ENCODE results near the gene PEX13.
"Not testable (repeated sequence)": the region's sequence is repeated elsewhere in the genome, so short reads cannot be mapped to it uniquely, and the experiment has no call there.

PEX13 gene, protein sequence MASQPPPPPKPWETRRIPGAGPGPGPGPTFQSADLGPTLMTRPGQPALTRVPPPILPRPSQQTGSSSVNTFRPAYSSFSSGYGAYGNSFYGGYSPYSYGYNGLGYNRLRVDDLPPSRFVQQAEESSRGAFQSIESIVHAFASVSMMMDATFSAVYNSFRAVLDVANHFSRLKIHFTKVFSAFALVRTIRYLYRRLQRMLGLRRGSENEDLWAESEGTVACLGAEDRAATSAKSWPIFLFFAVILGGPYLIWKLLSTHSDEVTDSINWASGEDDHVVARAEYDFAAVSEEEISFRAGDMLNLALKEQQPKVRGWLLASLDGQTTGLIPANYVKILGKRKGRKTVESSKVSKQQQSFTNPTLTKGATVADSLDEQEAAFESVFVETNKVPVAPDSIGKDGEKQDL

DNA sequence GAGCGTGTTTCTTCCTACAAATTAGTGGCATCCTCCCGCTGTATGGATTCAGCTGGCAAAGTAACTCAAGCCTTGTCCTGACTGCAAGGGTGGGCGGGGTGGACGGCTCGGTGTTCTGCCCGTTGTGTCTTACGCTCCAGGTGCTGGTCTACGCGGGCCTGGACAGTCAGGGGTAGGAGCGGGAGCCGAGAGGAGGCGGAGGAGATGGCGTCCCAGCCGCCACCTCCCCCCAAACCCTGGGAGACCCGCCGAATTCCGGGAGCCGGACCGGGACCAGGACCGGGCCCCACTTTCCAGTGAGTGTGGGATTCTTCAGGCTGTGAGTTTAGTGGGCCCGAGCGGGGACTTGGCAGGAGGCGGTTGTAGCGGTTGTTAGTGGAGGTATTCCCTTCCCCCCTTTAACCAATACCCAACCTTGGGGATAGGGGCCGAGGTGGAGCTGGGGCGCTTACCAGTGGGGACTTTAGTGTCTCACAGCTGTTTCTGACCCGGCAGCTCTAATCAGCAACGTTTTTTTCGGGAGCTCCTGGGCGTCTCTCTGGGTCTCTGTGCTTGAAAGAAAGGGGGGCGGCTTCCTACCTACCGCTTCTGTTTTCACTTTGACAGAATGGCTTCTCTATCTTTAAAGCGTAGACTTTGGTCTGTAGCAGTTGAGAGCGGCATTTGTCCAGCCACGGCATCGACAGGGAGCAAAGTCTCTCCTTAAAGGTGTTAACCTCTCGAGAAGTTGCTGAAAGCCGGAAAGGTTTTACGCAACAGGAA lies at the start of gene PEX13, which contains the start of gene PUS10:
Gene PEX13, plus strand, starts transcription at position 165 of the 762 bp plus-strand sequence. Its CDS starts 40 bp downstream, at position 205.
Gene PUS10, minus strand, starts transcription at position 700 of the 762 bp plus-strand sequence. CDS start 6,365 bp downstream, outside the sequence.
- DNase-seq (ENCODE audit: low spot score): peak; percentile 57

DNA sequence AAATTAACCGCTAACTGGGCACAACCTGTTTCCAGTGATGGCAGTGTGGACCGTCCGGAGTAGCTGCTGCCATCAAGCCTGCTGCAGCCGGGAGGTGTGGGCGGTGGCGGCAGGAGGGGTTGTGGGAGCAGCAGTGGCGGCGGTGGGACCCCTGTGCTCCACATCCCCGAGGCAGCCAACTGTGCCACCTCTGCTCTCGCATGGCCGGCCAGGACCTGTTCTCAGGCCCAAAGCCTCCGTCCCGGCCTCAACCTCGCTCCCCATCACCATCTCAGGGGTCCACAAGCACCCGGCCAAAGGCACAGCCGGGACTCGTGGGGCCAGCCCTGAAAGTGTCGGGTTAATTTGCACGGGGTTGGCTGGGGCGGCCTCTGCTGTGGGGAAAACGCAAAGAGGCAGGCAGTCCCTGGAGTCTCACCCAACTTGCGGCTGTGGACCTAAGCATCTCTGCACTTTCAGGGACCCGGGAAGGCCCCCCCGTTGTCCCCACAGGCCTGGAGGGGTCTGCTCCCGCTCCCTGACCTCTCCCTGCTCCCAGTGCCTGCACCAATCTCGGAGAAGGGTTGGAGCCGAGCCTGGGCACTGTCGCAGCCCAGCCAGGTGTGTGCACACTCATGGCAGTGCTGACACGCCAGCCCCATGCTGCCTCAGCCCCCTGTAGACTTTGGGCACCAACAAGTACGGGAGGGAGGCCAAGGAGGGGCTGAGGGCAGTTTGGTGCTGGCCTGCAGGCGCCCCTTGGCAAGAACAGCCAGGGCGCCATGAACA lies 44.4 kb upstream of the PEX13 start:
- DNase-seq (ENCODE audit: low spot score): no peak

DNA sequence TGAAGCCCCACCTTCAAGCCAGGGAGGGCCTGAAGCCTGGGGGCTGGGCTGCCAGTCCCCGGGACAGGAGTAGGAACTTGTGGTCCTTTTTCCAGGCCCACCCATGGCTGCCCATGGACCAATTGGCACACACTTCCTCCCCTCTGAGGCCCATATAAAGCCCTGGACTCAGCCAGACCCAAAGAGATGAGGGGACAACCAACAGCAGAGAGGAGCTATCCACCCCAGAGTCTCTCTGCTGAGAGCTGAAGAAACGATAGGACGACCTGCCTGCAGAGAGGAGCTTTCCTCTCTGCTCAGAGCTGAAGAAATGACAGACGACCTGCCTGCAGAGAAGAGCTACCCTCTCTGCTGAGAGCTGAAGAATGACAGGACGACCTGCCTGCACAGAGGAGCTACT lies 43.8 kb upstream of the PEX13 start:
- DNase-seq (ENCODE audit: low spot score): no peak

DNA sequence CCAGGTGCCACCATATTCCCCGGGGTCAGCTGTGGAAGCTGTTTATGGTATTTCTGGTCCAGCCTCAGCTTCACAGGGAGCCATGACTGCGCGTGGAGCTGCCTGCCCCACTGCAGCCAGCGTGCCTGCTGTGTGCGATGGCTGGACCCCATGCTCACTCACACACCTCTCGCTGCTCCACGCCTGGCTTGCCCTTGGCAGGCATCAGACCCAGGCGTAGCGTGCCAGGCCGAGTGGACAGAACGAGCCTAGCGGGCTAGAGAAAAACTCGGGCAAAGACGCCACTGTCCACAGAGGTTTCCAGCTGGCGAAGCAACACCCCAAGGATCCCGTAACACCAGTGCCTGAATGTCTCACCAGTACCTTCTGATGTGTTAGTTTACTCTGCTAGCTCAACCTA lies 42.9 kb upstream of the PEX13 start:
- no peak for DNase-seq (ENCODE audit: low spot score)

DNA sequence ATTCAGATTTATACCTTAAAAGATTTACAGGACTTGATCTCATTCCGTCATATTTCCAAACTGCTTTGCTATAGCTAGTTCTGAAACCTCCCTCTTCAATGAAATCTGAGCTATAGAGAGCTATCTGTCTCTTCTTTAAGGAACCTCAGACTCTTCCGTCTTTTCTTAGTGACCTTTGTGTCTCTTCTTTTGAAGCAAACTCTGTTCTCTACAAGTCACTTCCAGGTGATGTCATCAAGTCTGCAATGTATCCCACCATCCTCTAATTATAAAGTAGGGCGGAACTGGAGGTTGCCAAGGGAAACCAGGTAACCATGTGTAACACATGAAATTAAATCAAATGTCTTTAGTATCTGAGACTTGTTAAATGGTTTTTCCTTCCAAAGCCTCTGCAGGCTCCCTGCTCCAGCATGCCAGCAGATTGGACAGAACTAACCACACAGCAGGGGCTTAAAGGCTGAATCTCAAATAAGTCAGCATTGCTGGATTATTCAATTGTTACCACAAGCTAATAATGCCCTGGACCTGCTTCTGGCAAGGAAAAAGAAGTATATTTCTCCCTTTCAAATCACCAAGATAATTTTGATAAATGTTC lies 41.2 kb upstream of the PEX13 start:
- no peak for DNase-seq (ENCODE audit: low spot score)

DNA sequence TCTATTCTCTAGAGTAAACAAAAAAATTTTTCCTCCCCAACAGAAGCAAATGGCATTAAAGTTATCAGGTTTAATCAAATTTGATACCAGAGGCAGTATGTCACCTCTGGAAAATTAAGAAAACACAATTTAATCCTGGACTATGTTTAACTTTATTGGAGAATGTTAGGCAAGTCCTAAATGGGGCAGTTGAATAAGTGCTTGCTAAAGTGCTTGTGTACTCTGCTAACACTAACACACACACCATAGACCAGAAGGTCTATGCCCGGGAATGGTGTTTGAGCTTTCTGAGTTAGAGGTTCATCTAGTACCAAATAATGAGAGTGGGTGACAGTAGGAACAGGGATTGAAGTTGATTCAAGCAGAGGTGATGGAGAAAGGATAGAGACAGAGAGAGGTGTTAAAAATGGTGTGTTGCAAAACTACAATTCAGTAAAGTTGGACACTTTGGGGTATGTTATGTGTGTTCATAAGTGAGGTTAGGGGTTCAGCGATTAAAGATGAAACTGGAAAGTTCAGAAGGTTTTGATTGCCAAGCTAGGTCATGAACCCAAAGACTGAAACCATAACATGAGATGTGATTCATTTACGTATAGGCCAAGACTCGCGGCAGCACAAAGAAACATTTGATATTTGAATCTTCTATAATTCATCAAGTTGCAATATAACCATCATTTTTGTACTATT lies 40.5 kb upstream of the PEX13 start:
- DNase-seq (ENCODE audit: low spot score): no peak

DNA sequence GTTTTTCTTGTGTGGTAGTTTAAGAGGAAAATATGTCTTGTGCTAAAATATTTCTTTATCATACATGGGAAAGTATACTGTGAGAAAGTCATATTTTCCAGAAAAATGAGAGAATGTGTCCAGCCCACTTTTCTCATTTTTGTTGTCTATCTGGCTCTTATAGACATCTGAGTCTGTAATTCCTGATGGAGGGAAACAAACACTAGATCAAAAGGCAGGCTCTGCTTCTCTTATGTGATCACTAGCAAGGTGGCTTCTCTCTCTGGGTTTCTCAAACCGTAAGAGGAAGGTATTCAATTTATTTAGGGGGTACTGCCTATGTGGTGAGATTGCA lies 40.0 kb upstream of the PEX13 start:
- DNase-seq (ENCODE audit: low spot score): no peak

DNA sequence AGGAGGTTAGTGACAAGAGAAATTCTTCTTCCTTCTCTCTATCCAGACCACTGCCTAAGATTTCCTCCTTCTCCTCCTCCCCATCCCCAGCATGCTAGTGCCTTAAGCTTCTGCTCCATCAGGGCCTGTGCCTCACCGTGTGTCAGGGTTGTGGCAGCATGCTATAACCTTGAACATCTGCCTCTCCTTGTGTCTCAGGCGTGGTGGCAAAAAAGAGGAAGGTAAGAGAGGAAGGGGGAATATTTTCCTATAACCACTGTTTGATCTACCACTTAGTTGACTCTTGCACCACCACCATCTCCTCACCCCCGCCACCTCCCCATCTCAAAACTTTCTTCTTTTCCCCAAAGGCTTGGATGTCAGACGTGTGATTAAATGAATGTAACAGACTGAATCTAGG lies 38.3 kb upstream of the PEX13 start:
- no peak for DNase-seq (ENCODE audit: low spot score)

DNA sequence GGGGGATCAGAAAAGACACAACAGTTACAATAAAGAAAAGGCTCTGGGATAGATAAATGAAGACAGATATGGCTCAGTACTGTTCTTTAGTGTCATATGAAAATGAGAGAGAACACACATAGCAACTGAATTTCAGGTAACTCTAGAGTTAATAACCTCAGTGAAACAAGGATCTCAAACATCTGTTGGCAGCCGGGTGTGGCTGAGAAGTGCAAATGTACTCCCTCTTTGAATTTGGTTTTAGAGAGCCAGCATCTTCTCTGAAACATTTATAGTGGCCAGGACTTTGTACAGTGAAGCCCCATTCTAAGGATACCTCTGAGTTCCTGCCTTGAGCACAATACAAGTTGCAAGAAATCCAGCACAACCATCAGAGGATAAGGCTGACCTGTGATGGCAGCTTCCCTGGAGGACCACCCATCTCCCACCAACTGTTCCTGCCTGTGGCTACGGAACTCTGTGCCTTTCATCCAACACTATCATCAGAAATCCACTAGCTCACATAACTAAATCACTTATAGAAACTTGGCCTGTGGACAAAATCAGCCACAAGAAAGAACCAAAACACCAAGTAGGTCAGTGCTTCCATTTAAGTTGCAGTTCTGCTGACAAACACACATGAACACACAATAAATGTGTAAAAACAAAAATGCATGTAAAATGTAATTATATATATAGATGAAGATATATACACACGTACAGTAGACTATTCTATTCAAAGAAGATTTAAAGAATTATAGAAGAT lies 37.3 kb upstream of the PEX13 start:
- DNase-seq (ENCODE audit: low spot score): no peak

DNA sequence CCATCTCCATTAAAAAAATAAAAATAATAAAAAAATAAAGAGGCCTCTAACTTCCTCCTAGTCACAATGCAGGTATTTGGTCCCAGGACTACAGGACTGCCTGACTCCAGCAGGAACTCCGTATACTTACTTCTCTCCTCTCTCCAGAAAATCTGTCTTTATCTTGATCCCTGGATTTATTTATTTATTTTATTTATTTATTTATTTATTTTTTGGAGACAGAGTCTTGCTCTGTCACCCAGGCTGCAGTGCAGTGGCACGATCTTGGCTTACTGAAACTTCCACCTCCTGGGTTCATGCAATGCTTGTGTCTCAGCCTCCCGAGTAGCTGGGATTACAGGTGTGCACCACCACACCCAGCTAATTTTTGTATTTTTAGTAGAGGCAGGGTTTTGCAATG lies 35.5 kb upstream of the PEX13 start:
- DNase-seq (ENCODE audit: low spot score): not testable (repeated sequence)

DNA sequence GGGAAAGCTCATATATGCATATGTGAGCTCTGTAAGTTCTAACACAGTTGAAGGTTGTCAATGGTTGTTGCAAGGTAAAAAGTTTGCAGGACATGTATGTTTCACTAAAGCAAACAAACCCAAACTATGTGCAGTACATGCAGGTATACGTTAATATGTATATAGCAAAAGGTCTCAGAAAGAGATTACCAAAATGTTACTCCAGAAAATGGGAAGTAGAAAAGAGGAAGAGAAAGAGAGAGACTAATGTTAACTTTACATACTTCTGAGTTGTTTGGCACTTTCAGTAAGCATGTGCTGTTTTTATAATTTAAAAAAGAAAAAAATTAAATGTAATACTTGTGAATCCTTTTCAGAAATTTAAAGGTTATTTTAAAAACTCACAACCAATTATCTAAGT lies 32.8 kb upstream of the PEX13 start:
- DNase-seq (ENCODE audit: low spot score): no peak

DNA sequence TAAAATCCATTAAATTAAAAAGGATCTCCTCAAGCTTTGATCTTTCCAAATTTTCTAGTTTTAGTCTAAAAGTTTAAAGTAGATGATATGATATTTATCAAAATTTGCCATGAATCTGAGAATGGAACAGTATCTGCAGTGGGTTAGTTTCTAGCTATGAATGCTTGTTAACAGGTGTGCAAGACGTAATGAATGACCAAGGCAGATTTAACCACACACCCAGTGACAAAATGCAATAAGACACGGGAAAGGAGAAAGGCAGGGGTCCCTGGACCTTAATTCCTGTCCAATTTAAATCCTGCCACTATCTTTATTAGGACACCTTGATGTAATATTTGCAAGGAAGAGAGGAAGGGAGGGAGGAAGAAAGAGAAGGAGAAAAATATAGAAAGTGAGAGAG lies 30.5 kb upstream of the PEX13 start:
- DNase-seq (ENCODE audit: low spot score): no peak

DNA sequence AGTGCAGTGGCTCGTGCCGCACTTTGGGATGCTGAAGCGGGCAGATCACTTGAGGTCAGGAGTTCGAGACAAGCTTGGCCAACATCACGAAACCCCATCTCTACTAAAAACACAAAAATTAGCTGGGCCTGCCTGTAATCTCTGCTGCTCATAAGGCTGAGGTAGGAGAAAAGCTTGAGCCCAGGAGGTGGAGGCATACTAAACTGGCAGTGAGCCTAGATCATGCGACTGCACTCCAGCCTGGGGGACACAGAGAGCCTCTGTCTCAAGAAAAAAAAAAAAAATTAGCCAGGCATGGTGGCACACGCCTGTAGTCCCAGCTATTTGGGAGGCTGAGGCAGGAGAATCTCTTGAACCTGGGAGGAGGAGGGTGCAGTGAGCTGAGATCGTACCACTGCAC lies 29.9 kb upstream of the PEX13 start:
- DNase-seq (ENCODE audit: low spot score): not testable (repeated sequence)

DNA sequence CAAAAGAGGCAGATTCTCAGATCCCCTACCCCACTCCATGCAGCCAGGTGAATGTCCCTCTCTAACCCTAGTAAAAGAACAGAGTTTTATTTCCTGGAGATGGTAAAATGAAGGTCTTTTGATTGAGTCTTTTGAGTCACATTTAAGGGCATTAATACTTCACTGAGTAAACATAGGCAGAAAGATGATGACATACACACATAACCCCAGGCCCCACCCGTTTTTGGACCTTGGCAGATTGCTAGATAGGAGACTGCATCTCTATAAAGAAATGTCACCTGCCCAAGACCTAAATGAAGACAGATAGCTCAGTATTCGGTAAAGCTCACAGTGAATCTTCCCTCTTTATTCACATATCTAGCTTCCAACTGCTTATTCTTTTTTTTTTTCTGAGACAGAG lies 28.3 kb upstream of the PEX13 start:
- no peak for DNase-seq (ENCODE audit: low spot score)

DNA sequence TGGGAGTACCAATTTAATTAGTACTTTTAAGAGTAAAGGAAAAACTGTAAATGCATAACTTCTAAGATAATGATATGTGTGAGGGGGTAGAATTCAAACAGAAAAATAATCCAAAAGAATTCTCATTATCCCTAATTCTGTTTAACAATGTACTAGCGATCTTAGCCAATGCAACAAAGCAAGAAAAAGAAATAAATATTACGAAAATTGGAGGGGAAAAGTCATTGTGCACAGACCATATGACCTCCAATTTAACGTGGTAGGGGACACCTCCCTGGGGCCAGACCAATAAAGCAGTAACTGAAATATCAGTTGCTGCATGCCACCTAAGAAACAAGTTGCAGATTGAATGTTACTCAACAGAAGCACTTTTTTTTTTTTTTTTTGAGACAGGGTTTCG lies 25.9 kb upstream of the PEX13 start:
- no peak for DNase-seq (ENCODE audit: low spot score)

DNA sequence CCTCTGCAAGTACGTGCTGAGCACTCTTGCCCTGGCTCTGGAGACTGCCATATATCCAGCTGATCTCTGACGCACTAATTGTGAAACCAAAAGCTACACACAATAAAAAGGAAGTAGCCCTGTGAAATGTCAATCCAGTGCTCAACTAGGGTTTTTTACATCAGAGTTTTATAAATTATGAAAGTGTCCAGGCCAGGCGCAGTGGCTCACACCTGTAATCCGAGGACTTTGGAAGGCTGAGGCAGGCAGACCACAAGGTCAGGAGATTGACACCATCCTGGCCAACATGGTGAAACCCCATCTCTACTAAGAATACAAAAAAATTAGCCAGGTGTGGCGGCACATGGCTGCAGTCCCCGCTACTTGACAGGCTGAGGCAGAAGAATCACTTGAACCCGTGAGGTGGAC lies 24.5 kb upstream of the PEX13 start:
- peak; percentile 59 for DNase-seq (ENCODE audit: low spot score)

DNA sequence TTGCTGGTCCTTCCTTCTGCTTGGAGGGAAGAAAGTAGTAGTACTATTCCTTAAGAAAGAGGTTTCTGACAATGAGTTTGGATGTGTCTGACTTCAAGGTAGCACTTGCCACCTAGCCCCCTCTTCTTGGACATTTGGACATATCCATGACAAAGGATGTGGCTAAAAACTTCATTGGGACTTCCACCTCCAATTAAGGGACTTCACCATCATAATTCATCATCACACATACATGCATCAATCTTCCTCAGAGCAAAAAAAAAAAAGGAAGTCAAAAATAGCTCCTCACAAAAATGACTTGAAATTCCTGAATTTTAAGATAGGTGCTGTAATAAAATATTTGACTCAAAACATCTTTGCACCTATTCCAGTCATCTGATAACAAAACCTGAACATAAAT lies 23.4 kb upstream of the PEX13 start:
- DNase-seq (ENCODE audit: low spot score): no peak

DNA sequence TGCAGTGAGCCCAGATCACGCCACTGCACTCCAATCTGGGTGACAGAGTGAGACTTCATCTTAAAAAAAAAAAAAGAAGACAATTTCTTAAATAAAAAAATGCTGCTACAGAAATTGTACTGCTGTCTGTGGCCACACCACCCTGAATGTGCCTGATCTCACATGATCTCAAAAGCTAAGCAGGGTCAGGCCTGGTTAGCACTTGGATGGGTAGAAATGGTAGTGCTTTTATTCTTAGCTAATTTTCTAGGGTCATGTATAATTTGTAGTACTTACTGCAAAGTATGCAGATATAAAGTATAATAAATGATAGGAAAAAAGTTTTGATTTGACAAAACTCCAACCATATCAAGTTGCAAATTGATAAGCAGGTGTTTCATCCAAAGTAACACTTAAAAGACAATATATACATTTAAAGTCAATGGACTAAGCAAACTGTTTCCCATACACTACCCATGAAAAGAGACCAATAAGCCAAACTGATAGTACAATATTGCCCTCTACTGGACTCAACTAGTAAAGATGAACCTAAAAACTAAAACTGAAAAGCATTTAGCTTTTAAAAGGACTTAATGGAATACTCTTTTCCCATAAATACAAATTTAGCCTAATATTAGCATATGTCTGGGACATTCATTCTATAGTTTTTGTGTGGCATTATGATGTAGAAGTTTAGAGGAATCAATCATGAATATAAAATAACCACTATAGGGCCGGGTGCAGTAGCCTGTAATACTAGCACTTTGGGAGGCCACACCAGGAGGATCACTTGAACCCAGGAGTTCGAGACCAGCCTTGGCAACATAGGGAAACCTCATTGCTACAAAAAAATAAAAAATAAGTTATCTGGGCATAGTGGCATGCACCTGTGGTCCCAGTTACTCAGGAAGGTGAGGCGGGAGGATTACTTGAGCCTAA lies 18.6 kb upstream of the PEX13 start:
- DNase-seq (ENCODE audit: low spot score): peak; percentile 67

DNA sequence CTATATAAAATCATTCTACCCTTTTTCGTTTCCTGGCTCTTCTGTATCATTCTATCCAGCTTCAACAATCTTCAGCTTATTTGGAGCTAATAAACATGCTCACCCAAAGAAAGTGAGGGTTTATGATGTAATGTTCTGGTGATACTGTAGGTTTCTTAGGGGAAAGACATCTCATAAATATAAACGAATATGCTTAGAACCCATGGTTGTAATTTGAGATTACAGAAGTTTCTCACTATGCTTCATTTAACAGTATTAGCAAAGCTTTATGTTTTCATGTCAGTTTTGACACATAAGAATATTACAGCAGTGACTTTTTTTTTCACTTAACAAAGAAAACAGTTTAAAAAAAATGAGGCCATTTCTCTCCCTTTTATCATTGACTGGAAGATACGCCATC lies 11.8 kb upstream of the PEX13 start:
- DNase-seq (ENCODE audit: low spot score): no peak

Data from CD4-positive, alpha-beta T cell treated with Interleukin-2 at 100 ng/mL for 4 hours (primary cell).